HEK293T (cell line): Measurements from ENCODE around the gene NR4A2.

Experiments used
- ARNT ChIP-seq: fragments of 450-650 bp; IDR thresholded peaks from 2 replicates; pipeline ENCODE4 v1.6.1; 2017; ENCODE audit warnings: mild to moderate bottlenecking
- BHLHE40 ChIP-seq: fragments of 450-650 bp; IDR thresholded peaks from 2 replicates; pipeline ENCODE4 v1.6.1; 2016; ENCODE audit warnings: mild to moderate bottlenecking, moderate library complexity, borderline replicate concordance
- FOXA1 ChIP-seq: fragments of 450-650 bp; IDR thresholded peaks from 2 replicates; pipeline ENCODE4 v1.6.1; 2016; ENCODE audit warnings: mild to moderate bottlenecking
- FOXK2 ChIP-seq: fragments of 450-650 bp; IDR thresholded peaks from 2 replicates; pipeline ENCODE4 v1.6.1; 2016; ENCODE audit warnings: mild to moderate bottlenecking
- FOXM1 ChIP-seq: fragments of 450-650 bp; IDR thresholded peaks from 2 replicates; pipeline ENCODE4 v1.6.1; 2017; ENCODE audit warnings: mild to moderate bottlenecking, borderline replicate concordance
- HDGF ChIP-seq: fragments of 450-650 bp; IDR thresholded peaks from 2 replicates; pipeline ENCODE4 v1.6.1; 2017; ENCODE audit warnings: antibody characterized with exemption, borderline replicate concordance
- L3MBTL2 ChIP-seq: fragments of 450-650 bp; conservative IDR thresholded peaks from 2 replicates; pipeline ENCODE4 v1.6.1; 2016; ENCODE audit warnings: mild to moderate bottlenecking
- LEF1 ChIP-seq: fragments of 450-650 bp; IDR thresholded peaks from 2 replicates; pipeline ENCODE4 v1.6.1; 2017; ENCODE audit warnings: mild to moderate bottlenecking, borderline replicate concordance
- NFRKB ChIP-seq: fragments of 450-650 bp; IDR thresholded peaks from 2 replicates; pipeline ENCODE4 v1.6.1; 2016; ENCODE audit warnings: mild to moderate bottlenecking, moderate library complexity
- SP1 ChIP-seq: fragments of 450-650 bp; IDR thresholded peaks from 2 replicates; pipeline ENCODE4 v1.6.1; 2017
- SUZ12 ChIP-seq: fragments of 450-650 bp; IDR thresholded peaks from 2 replicates; pipeline ENCODE4 v1.6.1; 2016; ENCODE audit warnings: mild to moderate bottlenecking
- TARDBP ChIP-seq: fragments of 450-650 bp; IDR thresholded peaks from 2 replicates; pipeline ENCODE4 v1.6.1; 2016
- ZNF384 ChIP-seq: fragments of 450-650 bp; IDR thresholded peaks from 2 replicates; pipeline ENCODE4 v1.6.1; 2016
- TF ChIP-seq, protein P1 (sequence below): fragments of 450-650 bp; IDR thresholded peaks from 2 replicates; pipeline ENCODE4 v1.6.1; 2016

DNA sequence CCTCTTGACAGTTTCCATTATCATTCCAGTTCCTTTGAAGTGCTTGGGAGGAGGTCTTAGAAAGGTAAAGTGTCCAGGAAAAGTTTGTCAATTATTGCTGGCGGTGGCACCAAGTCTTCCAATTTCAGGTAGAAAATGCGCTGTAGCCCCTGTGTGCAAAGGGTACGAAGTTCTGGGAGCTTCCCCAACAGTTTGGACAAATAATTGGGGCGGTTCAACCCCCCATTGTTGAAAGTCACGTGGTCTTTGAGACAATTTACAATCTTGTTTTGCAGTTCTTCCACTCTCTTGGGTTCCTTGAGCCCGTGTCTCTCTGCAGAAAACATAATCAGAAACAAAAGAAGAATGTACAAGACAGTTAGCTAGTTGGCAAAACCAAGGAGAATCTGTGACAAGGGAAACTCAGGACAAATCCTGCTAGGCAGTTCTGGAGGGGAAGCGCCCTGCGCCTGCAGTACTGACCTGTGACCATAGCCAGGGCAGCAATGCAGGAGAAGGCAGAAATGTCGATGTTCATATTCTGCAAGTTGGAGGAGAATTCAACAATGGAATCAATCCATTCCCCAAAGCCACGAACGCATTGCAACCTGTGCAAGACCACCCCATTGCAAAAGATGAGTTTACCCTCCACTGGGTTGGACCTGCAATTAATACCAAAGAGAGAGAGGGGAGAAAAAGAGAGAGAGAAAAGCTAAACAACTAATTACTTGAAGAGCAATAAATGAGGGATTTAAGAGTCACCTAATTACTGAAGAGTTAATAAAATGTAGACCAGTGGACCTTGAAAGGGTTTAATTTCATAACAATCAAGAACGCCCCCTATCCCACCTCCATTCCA, 6.6 kb downstream of the NR4A2 start:
- TF ChIP-seq FOXM1: no peak
- no peak for TF ChIP-seq TARDBP
- no peak for TF ChIP-seq BHLHE40
- TF ChIP-seq FOXK2: no peak
- no peak for TF ChIP-seq SP1
- TF ChIP-seq ARNT: no peak
- TF ChIP-seq ZNF384: no peak
- TF ChIP-seq SUZ12: no peak
- no peak for TF ChIP-seq LEF1
- TF ChIP-seq, protein P1, sequence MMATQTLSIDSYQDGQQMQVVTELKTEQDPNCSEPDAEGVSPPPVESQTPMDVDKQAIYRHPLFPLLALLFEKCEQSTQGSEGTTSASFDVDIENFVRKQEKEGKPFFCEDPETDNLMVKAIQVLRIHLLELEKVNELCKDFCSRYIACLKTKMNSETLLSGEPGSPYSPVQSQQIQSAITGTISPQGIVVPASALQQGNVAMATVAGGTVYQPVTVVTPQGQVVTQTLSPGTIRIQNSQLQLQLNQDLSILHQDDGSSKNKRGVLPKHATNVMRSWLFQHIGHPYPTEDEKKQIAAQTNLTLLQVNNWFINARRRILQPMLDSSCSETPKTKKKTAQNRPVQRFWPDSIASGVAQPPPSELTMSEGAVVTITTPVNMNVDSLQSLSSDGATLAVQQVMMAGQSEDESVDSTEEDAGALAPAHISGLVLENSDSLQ: no peak
- no peak for TF ChIP-seq HDGF
- TF ChIP-seq FOXA1: no peak
- TF ChIP-seq NFRKB: no peak
- no peak for TF ChIP-seq L3MBTL2
